IMR-90 (cell line): ENCODE results near the gene UBL4A. TPM values are rescaled to one million over a fixed set of nuclear protein-coding genes. Genes with fewer than 3 reads are reported as not detected.

Experiments
- ATAC-seq: fragments of 200-7000 bp; cut with Tn5 transposase; 2 replicates; pipeline ENCODE4 v1.9.1; 2020; ENCODE audit warnings: low read depth, mild to moderate bottlenecking, moderate library complexity
- BruUV-seq: library from RNA; stranded (reverse); fragments of 400-500 nt; replicated peaks from 2 replicates; lab custom pipeline; 2021; lab: Mats Ljungman, UMichigan
- CTCF ChIA-PET: fragments of 300-600 bp; formaldehyde crosslinking; extraction: SDS; loops from one replicate; lab custom pipeline; 2021; ENCODE audit warnings: antibody characterized with exemption; lab: Yijun Ruan, JAX
- POLR2A ChIA-PET: fragments of 300-600 bp; sonication (Branson Sonifier 250); formaldehyde crosslinking; loops from one replicate; lab custom pipeline; 2022; ENCODE audit warnings: antibody characterized with exemption; ENCODE audit not compliant: unreplicated experiment; lab: Charles Lee
- DNase-seq: peaks from one replicate; pipeline ENCODE4 v3.0.0; 2013
- H2AFZ ChIP-seq: replicated peaks from 2 replicates; pipeline ENCODE3; 2013; ENCODE audit warnings: low read length, mild to moderate bottlenecking; ENCODE audit not compliant: poor library complexity
- H2AK5ac ChIP-seq: 2 replicates; pipeline ENCODE4 v1.6.1; 2013; ENCODE audit warnings: low read depth, low read length, inconsistent platforms
- H2AK9ac ChIP-seq: replicated peaks from 2 replicates; pipeline ENCODE3; 2013; ENCODE audit warnings: mild to moderate bottlenecking, low read depth, low read length, moderate library complexity; ENCODE audit not compliant: poor library complexity
- H2BK120ac ChIP-seq: 2 replicates; pipeline ENCODE4 v1.6.1; 2013; ENCODE audit warnings: low read depth, low read length, inconsistent platforms
- H2BK15ac ChIP-seq: 3 replicates; pipeline ENCODE4 v1.6.1; 2013; ENCODE audit warnings: low read depth, low read length, inconsistent platforms
- H2BK20ac ChIP-seq: 2 replicates; pipeline ENCODE4 v1.6.1; 2013; ENCODE audit warnings: low read depth, mild to moderate bottlenecking, inconsistent platforms, low read length, moderate library complexity
- H2BK5ac ChIP-seq: 2 replicates; pipeline ENCODE4 v1.6.1; 2013; ENCODE audit warnings: mild to moderate bottlenecking, low read depth, low read length, inconsistent platforms; ENCODE audit not compliant: poor library complexity, severe bottlenecking
- H3K14ac ChIP-seq: replicated peaks from 2 replicates; pipeline ENCODE4 v1.6.1; 2013; ENCODE audit warnings: low read depth, low read length, inconsistent platforms
- H3K18ac ChIP-seq: 2 replicates; pipeline ENCODE4 v1.6.1; 2013; ENCODE audit warnings: low read depth, low read length, control low read depth
- H3K23ac ChIP-seq: 2 replicates; pipeline ENCODE4 v1.6.1; 2013; ENCODE audit warnings: low read depth, low read length, inconsistent platforms
- H3K27ac ChIP-seq: 2 replicates; pipeline ENCODE4 v1.5.1; 2013; ENCODE audit warnings: mild to moderate bottlenecking, control low read depth, low read length; ENCODE audit not compliant: insufficient read depth
- H3K27me3 ChIP-seq: 2 replicates; pipeline ENCODE4 v1.6.1; 2013; ENCODE audit warnings: low read length; ENCODE audit not compliant: control insufficient read depth, insufficient read depth
- H3K36me3 ChIP-seq: 2 replicates; pipeline ENCODE4 v1.6.1; 2013; ENCODE audit warnings: low read length, mixed read lengths; ENCODE audit not compliant: control insufficient read depth, insufficient read depth
- H3K4ac ChIP-seq: 2 replicates; pipeline ENCODE4 v1.6.1; 2013; ENCODE audit warnings: low read depth, low read length, inconsistent platforms
- H3K4me1 ChIP-seq: 2 replicates; pipeline ENCODE4 v1.6.1; 2013; ENCODE audit warnings: low read length, mixed read lengths; ENCODE audit not compliant: control insufficient read depth, insufficient read depth
- H3K4me2 ChIP-seq: 2 replicates; pipeline ENCODE4 v1.6.1; 2013; ENCODE audit warnings: low read depth, mild to moderate bottlenecking, control low read depth, low read length, moderate library complexity
- H3K4me3 ChIP-seq: 2 replicates; pipeline ENCODE4 v1.5.1; 2013; ENCODE audit warnings: low read depth, mild to moderate bottlenecking, control low read depth, low read length, moderate library complexity; ENCODE audit not compliant: insufficient read depth
- H3K56ac ChIP-seq: 2 replicates; pipeline ENCODE4 v1.6.1; 2013; ENCODE audit warnings: low read length, inconsistent platforms; ENCODE audit not compliant: insufficient read depth; ENCODE audit errors: extremely low read depth
- H3K79me1 ChIP-seq, 2 experiments: 2 replicates each; pipeline ENCODE4 v1.6.1; 2013; ENCODE audit warnings: low read length in 2 of 2, inconsistent platforms in 1 of 2, low read depth in 1 of 2
- H3K9ac ChIP-seq: 2 replicates; pipeline ENCODE4 v1.6.1; 2013; ENCODE audit warnings: low read depth, low read length, control low read depth
- H3K9me1 ChIP-seq: 2 replicates; pipeline ENCODE4 v1.6.1; 2013; ENCODE audit warnings: low read length, inconsistent platforms; ENCODE audit not compliant: insufficient read depth
- H3K9me3 ChIP-seq: 2 replicates; pipeline ENCODE4 v1.6.1; 2013; ENCODE audit warnings: low read length; ENCODE audit not compliant: control insufficient read depth, insufficient read depth
- H4K20me1 ChIP-seq: 2 replicates; pipeline ENCODE4 v1.6.1; 2013; ENCODE audit warnings: low read length, inconsistent platforms; ENCODE audit not compliant: insufficient read depth
- H4K5ac ChIP-seq: 2 replicates; pipeline ENCODE4 v1.6.1; 2013; ENCODE audit warnings: mild to moderate bottlenecking, low read depth, low read length, control low read depth
- H4K8ac ChIP-seq, 2 experiments: 2 replicates each; pipeline ENCODE4 v1.6.1; 2013; ENCODE audit warnings: low read depth in 2 of 2, low read length in 2 of 2, control low read depth in 1 of 2, inconsistent platforms in 1 of 2
- H4K91ac ChIP-seq: 2 replicates; pipeline ENCODE4 v1.6.1; 2013; ENCODE audit warnings: low read depth, low read length, inconsistent platforms; ENCODE audit not compliant: insufficient read depth
- FOS ChIP-seq: fragments of 150-350 bp; IDR thresholded peaks from 2 replicates; pipeline ENCODE4 v1.6.1; 2016; ENCODE audit warnings: low read depth, low read length
- RAD21 ChIP-seq: IDR thresholded peaks from 2 replicates; pipeline ENCODE4 v1.6.1; 2012; ENCODE audit warnings: low read length, improper control_type of control experiment
- RCOR1 ChIP-seq: IDR thresholded peaks from 2 replicates; pipeline ENCODE4 v1.6.1; 2012; ENCODE audit warnings: mild to moderate bottlenecking, low read length, improper control_type of control experiment; ENCODE audit not compliant: insufficient replicate concordance
- WGBS, 2 experiments: methylation state at CpG; one replicate each; pipeline versions ENCODE4 v1.1.5 to v1.1.7; 2013; ENCODE audit warnings: missing lambda C conversion rate in 2 of 2; ENCODE audit not compliant: insufficient read length in 1 of 2; ENCODE audit errors: extremely low coverage in 2 of 2; 5-methylcytosine and 5-hydroxymethylcytosine counted together
- dilution Hi-C: fragments of 300-500 bp; cut with HindIII; formaldehyde crosslinking; loops from one replicate; pipeline ENCODE4 v1.14.3; 2018; ENCODE audit warnings: low sequenced_read_pairs; ENCODE audit not compliant: unreplicated experiment
- in situ Hi-C: fragments of 300-500 bp; cut with MboI; formaldehyde crosslinking; loops from 3 replicates; pipeline ENCODE4 v1.14.3; 2019; ENCODE audit warnings: low sequenced_read_pairs, inconsistent platforms, mixed read lengths
- intact Hi-C: fragments of 100-400 bp; cut with micrococcal nuclease; formaldehyde crosslinking; loops from 2 replicates; pipeline ENCODE4 v1.10.0; 2022
- polyA plus RNA-seq, 3 experiments: library from polyadenylated mRNA; depleted of rRNA; stranded (reverse); fragments of >200 nt; gene quantifications; 2 replicates each; pipeline ENCODE4 v1.2.3, GENCODE V29; 2012; ENCODE audit warnings: low replicate concordance in 1 of 3
- total RNA-seq: library from RNA; depleted of rRNA; stranded (reverse); fragments of >200 nt; gene quantifications from 2 replicates; pipeline ENCODE4 v1.2.3, GENCODE V29; 2012
- TF ChIP-seq, protein P1 (sequence below): fragments of 150-350 bp; IDR thresholded peaks from 2 replicates; pipeline ENCODE4 v1.6.1; 2017; ENCODE audit warnings: mild to moderate bottlenecking, antibody characterized with exemption, low read length, low read depth

The UBL4A gene
- total and polyA plus RNA-seq, 2 of the 4 experiments (the other 2 are of a cell fraction), result 24.6 to 28.3 TPM

GRCh38 chrX:154486052-154486395 lies 391 bp downstream of the UBL4A start:
- H3K27ac ChIP-seq, result peak overlapping the region; percentile 83
- TF ChIP-seq RAD21 (no peak), RCOR1 (no peak), FOS (no peak)
- TF ChIP-seq, protein P1, sequence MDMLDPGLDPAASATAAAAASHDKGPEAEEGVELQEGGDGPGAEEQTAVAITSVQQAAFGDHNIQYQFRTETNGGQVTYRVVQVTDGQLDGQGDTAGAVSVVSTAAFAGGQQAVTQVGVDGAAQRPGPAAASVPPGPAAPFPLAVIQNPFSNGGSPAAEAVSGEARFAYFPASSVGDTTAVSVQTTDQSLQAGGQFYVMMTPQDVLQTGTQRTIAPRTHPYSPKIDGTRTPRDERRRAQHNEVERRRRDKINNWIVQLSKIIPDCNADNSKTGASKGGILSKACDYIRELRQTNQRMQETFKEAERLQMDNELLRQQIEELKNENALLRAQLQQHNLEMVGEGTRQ, result peak; percentile 34; the same call in 1 of the 2 replicates
- intact Hi-C loops, result no loop called here
- ATAC-seq (no peak), DNase-seq (no peak)
- peak overlapping the region; percentile 86 for H3K9ac ChIP-seq
- dilution Hi-C loops, result no loop called here
- peaks cover 4% of the 10 kb centered on the region; the same call in 1 of the 2 replicates for H4K20me1 ChIP-seq
- peaks cover 3 to 38% of the 10 kb centered on the region in 2 experiments; a peak in 3 of 4 replicates for H3K79me1 ChIP-seq
- no peak overlapping the region for H2BK15ac ChIP-seq
- in situ Hi-C loops, result no loop called here
- peak overlapping the region; percentile 67; the same call in 1 of the 2 replicates for H2AK5ac ChIP-seq
- peak overlapping the region; percentile 64 for H3K4me2 ChIP-seq
- peak overlapping the region; percentile 62; the same call in 1 of the 2 replicates for H4K91ac ChIP-seq
- peak overlapping the region; percentile 69 for H2AFZ ChIP-seq
- H3K4ac ChIP-seq, result peak overlapping the region; percentile 68
- no peak overlapping the region for H3K18ac ChIP-seq
- H2BK20ac ChIP-seq, result no peak overlapping the region
- ChIA-PET CTCF (no interaction called here), POLR2A (interaction anchor here (0.6 kb wide), 1 partner anchor 36 kb away, joined by 6 read pairs; no protein-coding TSS in a partner anchor)
- H2BK120ac ChIP-seq, result no peak overlapping the region
- H4K5ac ChIP-seq, result peak overlapping the region; percentile 46
- no peaks in the 10 kb centered on the region for H3K27me3 ChIP-seq
- peaks cover 8% of the 10 kb centered on the region; the same call in 1 of the 2 replicates for H3K9me1 ChIP-seq
- no peaks in the 10 kb centered on the region for H3K9me3 ChIP-seq
- H3K4me1 ChIP-seq, result peaks cover 4% of the 10 kb centered on the region; the same call in 1 of the 2 replicates
- H2AK9ac ChIP-seq, result peak overlapping the region; percentile 99
- H3K4me3 ChIP-seq, result peak overlapping the region; percentile 86
- no TSS peak for BruUV-seq
- peak overlapping the region; percentile 82; the same call in 1 of the 2 replicates for H3K14ac ChIP-seq
- peaks cover 16% of the 10 kb centered on the region; the same call in 1 of the 2 replicates for H3K36me3 ChIP-seq
- H4K8ac ChIP-seq, result peak overlapping the region; percentile 24 to 78; a peak in 3 of 4 replicates
- 36% methylated on average over 19 of the region's 35 CpGs; no CpG with 5 or more reads in 1 of the 2 experiments for WGBS, 2 experiments
- no peak overlapping the region for H3K23ac ChIP-seq
- 0 out of 2 replicates have a peak overlapping the region, but pooled peaks have one; percentile 41 for H3K56ac ChIP-seq
- peak overlapping the region; percentile 43 for H2BK5ac ChIP-seq
